Epithelial cell of prostate (primary cell): ENCODE results near the gene MLX.
A peak's percentile ranks its signal among the peaks of the same experiment; 100 is the strongest.
"Not testable (repeated sequence)": the region's sequence is repeated elsewhere in the genome, so short reads cannot be mapped to it uniquely, and the experiment has no call there.

Source experiments
- DNase-seq: peaks from one replicate; pipeline ENCODE4 v3.0.0-alpha.2; 2011; ENCODE audit warnings: low read depth, low spot score
- H3K27ac ChIP-seq: fragments of 450-650 bp; 2 replicates; pipeline ENCODE4 v1.5.1; 2017; ENCODE audit warnings: mild to moderate bottlenecking

The MLX gene

DNA sequence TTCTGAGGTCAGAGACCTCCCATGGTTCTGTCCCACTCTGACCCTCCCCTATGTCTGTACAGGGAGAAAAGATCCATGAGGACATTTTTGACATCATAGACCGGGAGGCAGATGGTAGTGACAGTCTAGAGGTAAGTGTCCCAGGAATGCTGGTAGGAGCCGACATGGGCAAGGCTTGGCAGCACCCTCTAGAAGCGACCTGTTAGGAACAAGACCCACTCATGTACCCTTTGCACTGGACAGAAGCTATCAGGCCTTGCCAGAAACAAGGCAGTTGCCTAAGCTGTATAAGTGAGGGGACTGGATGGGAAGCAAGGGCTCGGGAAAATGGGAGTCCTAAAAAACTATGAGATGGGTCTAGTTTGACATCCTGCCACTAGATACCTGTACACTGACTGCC, 45.1 kb downstream of the MLX start:
- H3K27ac ChIP-seq = no peak overlapping the region
- no peak for DNase-seq

DNA sequence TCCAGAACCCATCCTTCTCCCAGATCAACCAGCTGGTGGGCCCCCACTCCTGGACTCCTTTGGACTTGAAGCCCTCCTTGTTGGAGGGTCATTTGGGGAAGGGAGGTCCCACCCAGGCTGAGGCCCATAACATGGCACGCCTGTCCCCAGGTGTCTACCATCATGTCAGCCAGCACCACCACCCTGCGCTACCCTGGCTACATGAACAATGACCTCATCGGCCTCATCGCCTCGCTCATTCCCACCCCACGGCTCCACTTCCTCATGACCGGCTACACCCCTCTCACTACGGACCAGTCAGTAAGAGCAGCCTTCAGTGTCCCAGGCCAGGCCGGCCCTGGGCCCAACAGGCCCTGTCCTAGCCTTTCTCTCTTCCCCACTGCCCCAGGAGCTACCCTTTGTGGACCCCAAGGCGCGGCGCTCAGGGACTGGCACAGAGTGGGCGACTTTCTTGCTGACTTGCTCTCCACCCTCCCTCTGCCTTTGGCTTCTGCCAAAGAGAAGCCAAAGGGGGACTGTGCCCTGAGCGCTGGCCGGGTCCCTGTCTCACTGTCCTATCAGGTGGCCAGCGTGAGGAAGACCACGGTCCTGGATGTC, 46.9 kb downstream of the MLX start:
- no peak for DNase-seq
- H3K27ac ChIP-seq = no peak overlapping the region

DNA sequence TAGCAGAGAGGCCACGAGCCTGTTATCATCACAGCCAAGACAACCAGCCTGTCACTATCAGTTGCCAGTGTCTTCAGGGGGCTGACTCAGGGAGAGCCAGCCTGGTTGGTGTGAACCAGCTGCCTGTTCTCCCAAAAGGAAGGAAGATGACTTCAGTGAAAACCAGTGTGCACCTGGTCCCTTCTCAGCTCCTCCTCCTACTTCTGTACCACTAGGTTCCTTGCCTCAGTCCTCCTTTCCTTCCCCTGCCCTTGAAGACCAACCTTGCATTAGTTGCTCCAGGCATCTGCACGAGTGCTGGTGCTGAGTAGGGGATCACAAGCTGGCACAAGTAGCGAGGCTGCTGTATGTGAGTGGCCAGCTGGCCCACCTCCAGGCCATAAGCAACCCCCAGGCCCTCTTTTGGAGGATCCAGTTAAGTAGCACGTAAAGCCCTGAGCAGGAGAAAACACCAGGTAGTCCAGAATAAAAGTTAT, 51.1 kb downstream of the MLX start:
- no peak overlapping the region for H3K27ac ChIP-seq
- DNase-seq = no peak

DNA sequence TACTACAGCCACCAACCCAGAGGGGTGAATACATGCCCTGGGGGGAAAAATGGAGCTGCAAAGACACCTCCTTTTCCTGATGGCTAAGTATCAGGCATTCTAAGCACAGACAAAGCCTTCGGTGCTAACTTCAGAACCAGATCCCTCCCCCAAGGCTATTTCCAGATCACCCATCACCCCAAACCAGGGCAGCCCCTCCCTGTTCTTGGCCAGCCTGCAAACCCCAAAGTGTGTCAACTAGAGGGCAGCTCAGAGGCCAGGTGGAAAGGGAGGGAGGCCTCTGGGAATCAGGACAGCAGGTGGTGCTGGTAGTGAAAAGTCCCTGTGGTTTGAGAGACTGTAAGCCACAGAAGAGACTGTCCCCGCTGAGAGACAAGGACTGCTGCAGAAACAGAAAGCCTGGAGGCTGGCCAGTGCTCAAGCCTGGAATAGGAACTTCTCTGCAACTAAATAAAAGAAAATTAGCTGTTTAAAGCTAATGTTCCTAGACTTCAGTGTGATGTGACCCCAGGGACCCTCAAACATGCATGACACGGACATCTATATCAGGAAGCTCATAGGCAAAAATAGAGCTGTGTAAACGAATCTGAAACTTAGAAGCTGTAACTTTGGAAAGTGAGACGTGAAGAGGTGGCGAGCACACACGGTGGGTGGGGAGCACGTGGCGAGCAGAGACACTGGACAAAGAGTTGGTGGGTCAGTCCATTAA, 51.7 kb downstream of the MLX start:
- DNase-seq = peak; percentile 16
- no peak overlapping the region for H3K27ac ChIP-seq

DNA sequence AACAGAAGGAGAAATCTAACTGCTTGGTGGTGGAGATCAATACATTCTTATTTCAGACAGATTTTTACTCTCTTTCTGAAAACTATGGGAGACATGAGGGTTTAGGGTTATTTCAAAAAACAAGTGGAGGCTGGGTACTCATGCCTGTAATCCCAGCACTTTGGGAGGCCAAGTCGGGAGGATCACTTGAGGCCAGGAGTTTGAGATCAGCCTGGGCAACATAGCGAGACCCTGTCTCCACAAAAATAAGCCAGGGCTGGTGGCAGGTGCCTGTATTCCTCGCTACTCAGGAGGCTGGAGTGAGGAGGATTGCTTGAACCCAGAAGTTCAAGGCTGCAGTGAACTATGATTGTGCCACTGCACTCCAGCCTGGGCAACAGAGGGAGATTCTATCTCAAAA, 55.1 kb downstream of the MLX start:
- not testable (repeated sequence) for H3K27ac ChIP-seq

More for the DNA sequence above, 55.1 kb downstream of the MLX start:
- not testable (repeated sequence) for DNase-seq
